Measurements from ENCODE around the gene FBXO40. TPM values are rescaled to one million over a fixed set of nuclear protein-coding genes. Genes with fewer than 3 reads are reported as not detected.

FBXO40 gene
- total and polyA plus RNA-seq, 2 of the 13 experiments (the other 11 are each of a cell fraction or from before 2014, with no cell fraction given) = not detected

DNA sequence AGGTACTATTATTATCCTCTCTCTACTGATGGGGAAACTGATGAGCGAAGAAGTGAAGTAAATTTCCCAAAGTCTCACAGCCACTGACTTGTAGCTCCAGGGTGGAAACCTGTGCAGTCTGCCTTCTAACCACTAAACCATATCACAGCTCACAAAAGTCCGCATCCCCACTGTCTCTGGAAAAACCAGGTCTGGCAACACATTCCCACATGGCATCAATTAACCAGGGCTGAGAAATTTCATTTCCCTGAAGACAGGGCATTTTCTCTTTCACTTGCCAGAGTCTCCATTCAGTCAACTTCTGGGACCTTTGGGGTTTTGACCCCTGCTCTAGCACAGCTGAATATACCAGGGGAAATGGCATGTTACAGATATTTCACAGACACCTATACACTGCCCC is 26.5 kb downstream of the FBXO40 start:
- POLR2A ChIA-PET = no interaction called here
- no TSS peak for BruUV-seq (replicated peaks)
- in situ Hi-C loops (cut with HindIII; ENCODE audit: extremely low pct_ligation_motif_present, low pct_unique_long_range_greater_than_20kb) = no loop called here

More for the DNA sequence above, 26.5 kb downstream of the FBXO40 start:
- TF ChIP-seq ZNF10 (CRISPR knock-in tag; IDR thresholded peaks at IDR 0.05; ENCODE audit: borderline replicate concordance, low read depth) (no peak), ZNF616 (CRISPR knock-in tag; IDR thresholded peaks at IDR 0.05; ENCODE audit: low read depth) (no peak), EEA1 (CRISPR knock-in tag; IDR thresholded peaks at IDR 0.05; ENCODE audit: borderline replicate concordance) (no peak), MXD4 (CRISPR knock-in tag; IDR thresholded peaks at IDR 0.05) (no peak), TSC22D2 (CRISPR knock-in tag; IDR thresholded peaks at IDR 0.05; ENCODE audit: borderline replicate concordance) (no peak)
- TF ChIP-seq, protein P1, sequence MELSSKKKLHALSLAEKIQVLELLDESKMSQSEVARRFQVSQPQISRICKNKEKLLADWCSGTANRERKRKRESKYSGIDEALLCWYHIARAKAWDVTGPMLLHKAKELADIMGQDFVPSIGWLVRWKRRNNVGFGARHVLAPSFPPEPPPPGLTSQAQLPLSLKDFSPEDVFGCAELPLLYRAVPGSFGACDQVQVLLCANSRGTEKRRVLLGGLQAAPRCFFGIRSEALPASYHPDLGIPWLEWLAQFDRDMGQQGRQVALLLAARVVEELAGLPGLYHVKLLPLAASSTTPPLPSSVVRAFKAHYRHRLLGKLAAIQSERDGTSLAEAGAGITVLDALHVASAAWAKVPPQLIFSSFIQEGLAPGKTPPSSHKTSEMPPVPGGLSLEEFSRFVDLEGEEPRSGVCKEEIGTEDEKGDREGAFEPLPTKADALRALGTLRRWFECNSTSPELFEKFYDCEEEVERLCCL (CRISPR knock-in tag; IDR thresholded peaks at IDR 0.05; ENCODE audit: borderline replicate concordance) = no peak
- TF ChIP-seq, protein P2, sequence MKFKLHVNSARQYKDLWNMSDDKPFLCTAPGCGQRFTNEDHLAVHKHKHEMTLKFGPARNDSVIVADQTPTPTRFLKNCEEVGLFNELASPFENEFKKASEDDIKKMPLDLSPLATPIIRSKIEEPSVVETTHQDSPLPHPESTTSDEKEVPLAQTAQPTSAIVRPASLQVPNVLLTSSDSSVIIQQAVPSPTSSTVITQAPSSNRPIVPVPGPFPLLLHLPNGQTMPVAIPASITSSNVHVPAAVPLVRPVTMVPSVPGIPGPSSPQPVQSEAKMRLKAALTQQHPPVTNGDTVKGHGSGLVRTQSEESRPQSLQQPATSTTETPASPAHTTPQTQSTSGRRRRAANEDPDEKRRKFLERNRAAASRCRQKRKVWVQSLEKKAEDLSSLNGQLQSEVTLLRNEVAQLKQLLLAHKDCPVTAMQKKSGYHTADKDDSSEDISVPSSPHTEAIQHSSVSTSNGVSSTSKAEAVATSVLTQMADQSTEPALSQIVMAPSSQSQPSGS (CRISPR knock-in tag; IDR thresholded peaks at IDR 0.05) = no peak
- TF ChIP-seq, protein P3, sequence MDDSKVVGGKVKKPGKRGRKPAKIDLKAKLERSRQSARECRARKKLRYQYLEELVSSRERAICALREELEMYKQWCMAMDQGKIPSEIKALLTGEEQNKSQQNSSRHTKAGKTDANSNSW (CRISPR knock-in tag; IDR thresholded peaks at IDR 0.05; ENCODE audit: borderline replicate concordance) = no peak
- WGBS (ENCODE audit: low lambda C conversion rate) = 21% methylated on average over 2 of the region's 2 CpGs
- H3K4me3 ChIP-seq (replicated peaks in 1 of 3; ENCODE audit: insufficient read depth in 1 of 3, low read depth in 2 of 3, low read length in 3 of 3) = no peak overlapping the region
- no peak for DNase-seq (ENCODE audit: low spot score)
- H3K4me2 ChIP-seq (ENCODE audit: low read depth, low read length) = no peak overlapping the region
- H3K27me3 ChIP-seq (ENCODE audit: control insufficient read depth in 1 of 2, insufficient read depth in 2 of 2, low read length in 2 of 2) = peaks cover 1 to 5% of the 10 kb centered on the region in 2 experiments; a peak in 2 of 5 replicates
- no peaks in the 10 kb centered on the region for H3K36me3 ChIP-seq (replicated peaks in 1 of 2; ENCODE audit: control insufficient read depth in 1 of 2, insufficient read depth in 2 of 2, low read length in 2 of 2)
- no peak overlapping the region for H3K27ac ChIP-seq (ENCODE audit: extremely low read length, insufficient read depth, low read length)
- H3K9me3 ChIP-seq (ENCODE audit: low read length) = no peaks in the 10 kb centered on the region
- intact Hi-C loops (cut with micrococcal nuclease; ENCODE audit: unreplicated experiment) = no loop called here
- FAIRE-seq = no peak
- no peak for ATAC-seq
- no peaks in the 10 kb centered on the region for H3K4me1 ChIP-seq (ENCODE audit: insufficient read depth, low read length)
- no peaks in the 10 kb centered on the region for H4K20me1 ChIP-seq (ENCODE audit: insufficient read depth, low read length)
- H3K79me2 ChIP-seq (ENCODE audit: insufficient read depth, low read length) = no peaks in the 10 kb centered on the region
- H2AFZ ChIP-seq (ENCODE audit: low read length) = no peak overlapping the region
- CTCF ChIA-PET (ENCODE audit: low intra/inter-chr PET ratio, low total read pairs) = no interaction called here
- H3K9ac ChIP-seq (ENCODE audit: insufficient read depth, low read depth, low read length) = no peak overlapping the region

Measured in HepG2 (cell line).